OCI-LY1 (cell line): ENCODE measurements around the gene CTBP2.

ENCODE experiments used
- EZH2 ChIP-seq: fragments of 200-600 bp; sonication (generic), shearing (Covaris generic); IDR thresholded peaks from 2 replicates; pipeline ENCODE4 v1.8.0; 2017; ENCODE audit warnings: borderline replicate concordance, mixed run types, mild to moderate bottlenecking, antibody characterized with exemption, low read length, moderate library complexity, mixed read lengths
- TF ChIP-seq, protein P1 (sequence below): fragments of 200-600 bp; sonication (generic), shearing (Covaris generic); IDR thresholded peaks from 2 replicates; pipeline ENCODE4 v1.5.1; 2017; ENCODE audit warnings: mild to moderate bottlenecking, antibody characterized with exemption, low read length, moderate library complexity, mixed read lengths

DNA sequence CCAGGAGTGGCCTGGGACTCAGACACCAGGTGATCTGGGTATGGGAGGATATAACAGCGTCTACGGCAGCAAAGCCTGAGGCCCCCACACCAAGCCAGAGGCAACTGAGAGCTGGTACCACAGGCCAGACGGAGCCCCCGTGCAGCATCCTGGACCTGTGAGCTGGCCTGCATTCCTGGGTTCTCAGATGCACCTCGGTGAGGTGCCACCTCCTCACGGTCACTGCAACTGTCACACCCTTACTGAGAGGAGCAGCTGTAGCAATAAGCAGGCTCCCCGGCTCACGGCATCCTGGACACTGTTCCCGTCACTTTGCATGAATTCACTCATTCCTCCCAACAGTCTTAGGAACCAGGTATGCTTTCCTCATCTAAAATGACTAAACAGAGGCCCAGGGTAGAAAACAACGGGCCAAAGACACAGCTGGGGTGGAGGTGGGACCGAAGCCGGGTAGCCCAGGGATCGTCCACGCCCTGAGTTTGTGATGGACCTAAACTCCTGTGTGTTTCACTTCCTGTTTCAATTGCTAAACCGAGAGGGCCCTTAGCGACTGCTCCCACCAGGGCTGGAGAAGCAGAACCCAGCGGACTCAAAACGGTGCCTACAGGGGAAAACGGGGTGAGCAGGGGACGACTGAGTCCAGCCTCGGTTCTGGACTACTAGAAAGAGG, 98.7 kb downstream of the CTBP2 start:
- TF ChIP-seq, protein P1, sequence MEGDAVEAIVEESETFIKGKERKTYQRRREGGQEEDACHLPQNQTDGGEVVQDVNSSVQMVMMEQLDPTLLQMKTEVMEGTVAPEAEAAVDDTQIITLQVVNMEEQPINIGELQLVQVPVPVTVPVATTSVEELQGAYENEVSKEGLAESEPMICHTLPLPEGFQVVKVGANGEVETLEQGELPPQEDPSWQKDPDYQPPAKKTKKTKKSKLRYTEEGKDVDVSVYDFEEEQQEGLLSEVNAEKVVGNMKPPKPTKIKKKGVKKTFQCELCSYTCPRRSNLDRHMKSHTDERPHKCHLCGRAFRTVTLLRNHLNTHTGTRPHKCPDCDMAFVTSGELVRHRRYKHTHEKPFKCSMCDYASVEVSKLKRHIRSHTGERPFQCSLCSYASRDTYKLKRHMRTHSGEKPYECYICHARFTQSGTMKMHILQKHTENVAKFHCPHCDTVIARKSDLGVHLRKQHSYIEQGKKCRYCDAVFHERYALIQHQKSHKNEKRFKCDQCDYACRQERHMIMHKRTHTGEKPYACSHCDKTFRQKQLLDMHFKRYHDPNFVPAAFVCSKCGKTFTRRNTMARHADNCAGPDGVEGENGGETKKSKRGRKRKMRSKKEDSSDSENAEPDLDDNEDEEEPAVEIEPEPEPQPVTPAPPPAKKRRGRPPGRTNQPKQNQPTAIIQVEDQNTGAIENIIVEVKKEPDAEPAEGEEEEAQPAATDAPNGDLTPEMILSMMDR = no peak
- TF ChIP-seq EZH2 = no peak
